NCI-H2081 treated with DMSO at 0.1 percent for 48 hours (cell line): Measurements from ENCODE around the gene EFNA5.
A peak's percentile ranks its signal among the peaks of the same experiment; 100 is the strongest.

ENCODE experiments used
- DNase-seq: peaks from one replicate; lab custom pipeline; 2025; lab: John Stamatoyannopoulos, UW

EFNA5 gene

DNA sequence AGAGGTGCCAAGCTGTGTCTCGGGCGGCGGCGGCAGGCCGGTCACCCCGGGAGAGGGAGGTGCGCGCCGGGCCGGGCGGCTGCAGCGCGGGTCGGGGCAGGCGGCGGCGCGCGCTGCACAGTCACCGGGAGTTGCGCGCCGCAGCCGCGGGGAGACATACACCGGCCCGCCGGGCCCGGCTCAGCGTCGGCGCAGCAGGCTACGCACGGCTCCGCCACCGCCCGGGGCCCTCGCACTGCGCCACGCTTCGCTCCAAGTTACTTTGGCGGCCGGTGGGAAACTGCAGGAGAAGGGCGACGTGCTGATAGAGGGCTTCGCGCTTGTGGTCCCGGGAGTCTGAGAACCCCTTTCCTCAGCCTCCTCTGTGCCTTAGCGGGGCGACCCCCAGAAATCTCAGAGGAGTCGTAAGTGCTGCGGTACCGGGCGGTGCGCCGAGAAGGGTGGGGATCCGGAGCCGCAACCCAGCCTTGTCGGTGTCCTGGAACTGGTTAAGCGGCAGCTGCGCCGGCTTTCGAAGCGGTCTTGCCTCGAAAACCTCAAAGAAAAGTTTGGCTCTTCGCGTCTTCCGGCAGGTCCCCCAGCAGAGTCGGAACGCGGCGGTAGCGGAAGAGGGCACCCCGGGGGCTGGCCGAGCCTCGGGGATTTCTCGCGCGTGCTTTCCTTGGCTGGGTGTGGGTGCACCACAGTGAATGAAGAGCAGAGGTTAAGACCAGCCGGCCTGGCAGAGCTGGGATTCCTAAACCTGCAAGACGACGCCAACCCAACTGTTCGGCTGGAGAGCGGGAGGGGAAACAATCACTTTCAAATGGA lies at the start of gene EFNA5:
TSS of gene EFNA5 (minus strand) at position 6 of the 810 bp plus-strand sequence.
- DNase-seq, result no peak

DNA sequence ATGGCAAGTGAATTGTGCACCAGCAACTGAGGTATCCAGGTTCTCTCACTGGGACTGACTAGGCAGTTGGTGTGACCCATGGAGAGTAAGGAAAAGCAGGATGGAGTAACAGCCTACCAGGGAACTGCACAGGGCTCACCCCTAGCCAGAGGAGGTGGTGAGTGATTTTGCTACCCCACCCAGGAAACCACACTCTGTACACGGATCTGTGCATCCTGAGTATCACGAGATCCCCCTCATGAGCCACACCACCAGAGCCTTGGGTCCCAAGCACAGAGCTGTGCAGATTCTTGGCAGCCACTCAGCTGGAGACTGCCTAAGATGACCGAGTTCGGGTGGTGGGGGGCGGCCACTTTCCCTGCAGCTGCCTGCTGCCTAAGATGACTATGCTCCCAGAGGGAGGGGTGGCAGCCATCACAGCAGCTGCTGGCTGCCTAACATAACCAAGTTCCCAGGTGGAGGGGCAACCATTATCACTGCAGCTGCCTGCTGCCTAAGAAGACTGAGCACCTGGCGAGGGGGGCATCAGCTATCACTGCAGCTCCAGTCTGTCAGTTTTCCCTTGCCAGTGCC lies 48.4 kb upstream of the EFNA5 start:
- no peak for DNase-seq

DNA sequence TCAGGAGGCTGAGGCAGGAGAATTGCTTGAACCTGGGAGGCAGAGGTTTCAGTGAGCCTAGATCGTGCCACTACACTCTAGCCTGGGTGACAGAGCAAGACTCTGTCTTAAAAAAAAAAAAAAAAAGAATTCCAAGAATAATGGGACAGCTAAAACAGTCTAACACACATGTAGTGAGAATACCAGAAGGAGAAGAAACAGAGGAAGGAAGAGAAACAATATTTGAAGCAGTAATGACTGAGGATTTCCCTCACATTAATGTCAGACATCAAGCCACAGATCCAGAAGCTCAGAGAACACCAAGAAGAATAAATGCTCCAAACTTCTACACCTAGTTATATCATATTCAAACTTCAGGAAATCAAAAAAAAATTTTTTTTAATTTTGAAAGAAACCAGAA lies 47.1 kb upstream of the EFNA5 start:
- DNase-seq, result no peak

DNA sequence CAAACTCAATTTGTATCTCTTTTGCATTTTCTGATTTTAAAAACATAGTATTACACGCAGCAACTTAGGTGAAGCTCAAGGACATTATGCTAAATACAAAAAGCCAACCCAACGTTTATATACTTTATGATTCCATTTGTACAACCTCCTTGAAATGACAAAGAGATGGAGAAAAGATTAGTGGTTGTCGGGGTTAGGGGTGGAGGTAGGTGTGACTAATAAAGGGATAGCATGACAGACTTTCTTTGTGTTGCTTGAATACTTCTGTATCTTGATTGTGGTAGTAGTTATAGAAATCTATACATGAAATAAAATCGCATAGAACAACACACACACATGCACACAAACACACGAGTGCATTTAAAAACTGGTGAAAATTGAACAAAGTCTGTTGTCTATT lies 42.5 kb upstream of the EFNA5 start:
- DNase-seq, result no peak

DNA sequence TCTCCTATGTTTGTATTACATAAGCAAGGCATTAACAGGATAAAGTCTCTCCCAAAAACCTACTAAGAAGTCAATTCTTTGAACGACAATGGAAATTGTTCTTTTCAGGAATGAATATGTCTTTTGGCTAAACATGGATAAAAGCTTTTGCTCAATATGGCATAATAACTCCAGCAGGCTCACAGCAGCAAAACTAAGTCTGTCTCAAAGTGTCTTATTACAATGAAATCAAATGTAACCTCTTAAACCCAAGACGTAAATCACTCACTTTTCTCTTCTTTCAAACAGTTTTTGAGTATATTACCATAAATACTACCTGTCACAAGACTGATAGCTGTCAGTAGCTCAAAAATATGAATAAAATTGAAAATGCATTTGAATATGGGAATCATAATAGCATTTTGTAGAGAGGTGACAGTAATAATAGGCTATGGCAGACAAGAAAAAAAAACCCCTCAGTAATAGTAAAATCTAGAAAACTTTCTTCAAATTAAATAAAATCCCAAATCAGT lies 41.7 kb upstream of the EFNA5 start:
- DNase-seq, result no peak

DNA sequence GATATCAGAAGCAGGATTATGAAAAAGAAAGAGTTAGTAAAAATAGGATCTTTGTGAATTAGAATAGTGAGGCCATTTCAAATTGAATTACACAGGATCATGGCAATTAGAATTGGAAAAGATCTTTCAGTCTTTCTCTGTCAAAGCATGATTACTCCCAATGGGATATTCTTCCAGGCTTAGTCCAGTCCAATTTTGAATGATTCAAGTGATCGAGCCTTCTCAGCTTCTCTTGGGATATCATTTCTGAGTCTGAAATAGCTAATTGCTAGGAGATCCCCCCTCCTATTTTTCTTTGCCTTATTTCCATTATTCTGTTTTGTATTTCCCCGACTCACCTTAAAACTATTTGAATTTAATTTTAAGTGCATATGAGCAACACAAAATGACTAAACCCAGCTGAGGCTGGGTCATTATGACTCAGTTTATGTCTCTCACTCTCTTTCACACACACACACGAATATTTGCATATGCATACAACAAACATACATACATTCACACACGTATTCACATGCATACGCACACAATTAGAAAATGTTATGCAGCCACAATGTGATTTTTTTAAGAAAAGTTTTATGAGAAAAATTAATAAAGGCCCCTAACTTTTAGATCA lies 34.8 kb upstream of the EFNA5 start:
- DNase-seq, result no peak

DNA sequence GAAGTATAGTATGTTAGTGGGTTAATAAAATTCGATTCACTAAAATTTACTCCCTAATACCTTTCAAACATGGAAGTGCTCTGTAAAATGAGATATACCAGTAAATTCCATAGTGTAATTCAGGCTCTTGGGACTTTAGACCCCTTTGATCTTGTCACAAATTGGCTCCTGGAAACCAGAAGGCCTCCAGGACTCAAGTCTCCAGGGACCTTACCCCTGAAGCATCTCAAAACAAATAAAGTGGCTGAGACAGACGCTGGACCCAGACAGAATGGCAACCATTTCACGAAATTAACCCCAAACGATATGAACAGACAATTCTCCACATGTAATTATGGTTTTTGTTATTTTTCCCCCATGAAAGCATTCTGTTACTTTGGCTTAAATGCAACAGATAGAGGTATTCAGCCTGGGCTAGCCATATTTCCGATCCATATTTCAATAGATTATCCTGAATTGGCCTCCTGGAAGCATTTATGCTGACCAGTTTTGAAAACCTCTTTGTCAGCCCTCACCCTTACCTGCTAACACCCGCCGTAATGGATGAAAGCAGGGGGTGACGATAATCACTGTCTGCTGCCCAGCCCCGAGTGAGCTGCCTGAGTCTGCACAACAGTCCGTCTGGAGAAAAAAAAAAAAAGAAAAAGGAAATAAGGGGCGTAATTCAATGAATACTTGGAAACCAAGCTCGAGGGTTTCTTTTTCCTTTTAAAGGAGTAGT lies 34.1 kb upstream of the EFNA5 start:
- no peak for DNase-seq

DNA sequence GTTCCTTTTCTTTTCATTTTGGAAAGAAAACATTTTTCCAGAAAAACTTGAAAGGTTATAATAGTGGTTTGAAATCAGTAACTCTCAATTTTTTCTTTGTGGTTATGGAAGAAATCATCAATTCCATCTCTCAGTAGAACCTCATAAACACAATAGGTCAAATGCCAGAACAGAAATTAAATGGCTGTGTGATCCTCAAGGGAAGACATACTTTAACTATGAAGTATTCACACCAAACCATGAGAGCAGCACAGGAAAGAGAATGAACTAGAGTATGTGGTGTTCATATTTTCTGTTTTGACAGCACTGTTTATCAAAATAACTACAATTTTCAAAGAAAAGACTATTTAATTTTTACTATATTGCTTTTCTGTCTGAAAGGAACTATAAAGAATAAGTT lies 29.7 kb upstream of the EFNA5 start:
- no peak for DNase-seq

DNA sequence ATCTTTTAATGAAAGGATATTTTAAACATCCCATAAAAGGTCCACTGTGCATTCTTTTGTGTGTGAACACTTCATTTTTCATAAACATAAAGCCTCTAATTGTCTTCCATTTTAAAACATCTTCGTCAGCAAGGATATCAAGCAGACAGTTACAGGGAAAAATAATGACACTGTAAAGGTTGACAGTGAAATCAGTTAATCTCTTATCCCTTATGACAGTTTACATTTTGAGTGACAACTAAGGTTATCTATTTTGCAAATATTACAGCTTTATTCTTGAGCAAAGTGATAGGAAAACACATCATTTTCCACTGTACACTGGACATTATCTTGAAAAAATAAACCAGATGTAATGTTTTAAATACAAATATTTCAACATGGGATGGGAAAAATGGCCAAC lies 28.7 kb upstream of the EFNA5 start:
- DNase-seq, result no peak

DNA sequence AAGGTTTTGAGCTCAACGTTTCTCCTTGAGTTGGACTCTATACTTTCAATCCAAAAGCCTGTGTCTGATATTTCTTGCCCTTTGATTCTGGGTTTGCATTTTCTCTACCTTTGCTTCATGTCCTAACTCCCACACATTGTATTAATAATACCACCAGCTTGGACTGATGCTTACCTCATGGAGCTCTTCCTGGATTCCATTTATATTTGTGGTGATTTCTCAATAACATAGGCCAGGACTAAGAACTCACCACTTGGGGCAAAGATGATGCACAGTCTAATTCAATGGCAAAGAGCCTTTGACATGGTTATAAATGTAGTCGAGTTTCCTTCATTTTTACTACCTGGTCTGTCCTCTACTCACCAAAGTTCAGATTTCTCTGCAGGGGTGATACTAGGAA lies 27.5 kb upstream of the EFNA5 start:
- DNase-seq, result no peak

DNA sequence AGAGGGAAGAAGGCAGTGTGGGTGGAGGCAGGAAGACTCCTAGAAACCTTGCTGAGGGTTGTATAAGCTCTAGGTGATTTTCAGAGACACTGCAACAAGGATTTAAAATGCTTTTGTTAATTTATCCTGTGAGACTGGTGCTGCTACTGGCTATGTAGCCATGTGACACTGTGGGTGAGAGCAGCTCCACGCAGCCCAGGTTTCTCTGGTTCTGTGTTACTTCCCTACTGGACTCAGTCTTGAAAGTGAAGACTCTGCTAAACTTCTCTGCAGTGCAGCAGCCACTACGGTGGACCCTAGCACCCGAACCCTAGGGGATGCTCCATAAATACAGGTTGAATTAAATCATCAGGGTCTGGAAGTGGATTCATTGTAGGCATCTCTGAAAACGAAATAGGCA lies 25.8 kb upstream of the EFNA5 start:
- no peak for DNase-seq

DNA sequence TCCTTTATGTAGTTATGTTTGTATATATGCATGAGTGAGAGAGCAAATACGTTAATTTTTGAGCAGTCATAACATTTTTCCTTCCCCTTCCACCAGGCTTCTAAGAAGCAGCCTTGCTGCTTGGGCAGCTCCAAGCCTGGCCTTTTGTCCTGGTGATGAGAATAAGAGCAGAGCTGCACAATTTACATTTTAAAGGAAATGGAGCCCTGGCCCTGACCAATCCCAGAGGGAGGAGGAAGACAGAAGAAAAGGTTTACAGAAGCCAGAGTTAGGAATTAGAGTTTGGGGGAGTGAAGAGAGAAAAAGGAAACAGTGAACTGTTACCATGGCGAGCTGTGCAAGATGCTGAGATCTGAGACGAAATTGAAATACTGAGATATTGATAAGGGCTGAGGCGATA lies 25.3 kb upstream of the EFNA5 start:
- DNase-seq, result no peak

DNA sequence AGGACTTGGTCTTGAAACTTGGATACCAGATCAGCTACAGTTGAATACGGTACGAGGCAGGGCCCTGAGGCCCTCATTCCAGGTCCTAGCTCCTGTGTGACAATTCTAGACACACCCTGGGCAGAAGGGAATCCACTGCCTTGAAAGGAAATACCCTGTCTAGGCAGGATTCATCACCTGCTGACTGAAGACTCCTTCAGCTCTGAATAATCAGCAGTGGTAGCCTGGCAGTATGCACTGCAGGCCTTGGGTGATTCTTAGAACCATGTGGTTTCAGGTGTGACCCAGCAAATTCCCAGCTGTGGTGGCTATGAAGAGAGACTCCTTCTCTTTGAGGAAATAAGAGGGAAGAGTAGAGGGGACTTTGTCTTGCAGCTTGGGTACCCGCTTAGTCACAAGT lies 17.2 kb upstream of the EFNA5 start:
- no peak for DNase-seq

DNA sequence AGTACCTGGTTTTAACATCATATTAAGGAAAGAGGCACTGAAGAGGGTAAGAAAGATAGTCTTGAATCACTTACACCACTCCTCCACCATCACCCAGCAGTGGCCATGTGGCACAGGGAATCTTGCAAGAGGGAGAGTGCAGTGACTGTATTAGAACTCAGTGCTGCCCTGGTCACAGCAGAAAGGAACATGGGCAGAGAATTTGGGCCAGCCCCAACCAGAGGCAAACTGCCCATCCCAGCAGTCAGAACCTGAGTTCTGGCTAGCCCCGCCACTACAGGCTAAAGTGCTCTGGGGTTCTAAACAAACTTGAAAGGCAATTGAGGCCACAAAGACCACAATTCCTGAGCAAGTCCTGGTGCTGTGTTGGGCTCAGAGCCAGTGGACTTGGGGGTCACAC lies 16.7 kb upstream of the EFNA5 start:
- no peak for DNase-seq

DNA sequence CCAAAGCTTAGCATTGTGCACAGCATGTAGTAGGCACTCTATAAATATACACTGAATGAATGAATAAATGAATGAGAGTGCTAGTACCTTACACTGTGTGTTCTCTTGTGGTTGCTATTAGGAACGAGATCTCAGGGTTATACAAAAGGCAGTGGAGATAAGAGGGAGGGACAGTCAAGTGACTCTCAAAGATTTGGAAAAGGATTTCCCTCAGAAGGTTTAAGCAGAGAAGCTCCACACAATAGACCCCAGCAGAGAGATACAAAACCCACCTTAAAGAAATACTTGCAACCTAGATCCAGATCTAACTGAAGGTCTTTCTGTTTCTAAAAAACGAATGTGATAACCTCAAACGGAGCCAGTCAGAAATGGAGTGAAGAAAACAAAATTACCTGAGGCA lies 11.8 kb upstream of the EFNA5 start:
- DNase-seq, result no peak

DNA sequence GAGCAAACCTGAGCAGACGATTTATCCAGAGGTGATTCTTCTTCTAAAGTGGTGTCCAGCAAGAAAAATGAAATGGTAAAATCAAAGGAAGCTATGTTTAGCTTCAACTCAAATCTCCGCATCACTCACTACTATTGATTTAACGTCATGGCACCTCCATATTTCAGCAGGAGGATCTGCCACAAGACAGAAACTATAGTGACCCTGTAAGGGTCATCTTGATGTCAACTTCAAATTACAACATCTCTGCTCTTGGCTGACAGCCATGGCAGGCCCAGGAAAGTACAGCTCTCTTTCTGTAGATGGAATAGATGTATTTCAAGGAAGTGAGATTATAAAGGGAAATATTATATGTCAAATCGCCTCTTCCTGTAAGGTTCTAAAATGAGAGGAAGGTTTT lies 10.1 kb upstream of the EFNA5 start:
- no peak for DNase-seq

DNA sequence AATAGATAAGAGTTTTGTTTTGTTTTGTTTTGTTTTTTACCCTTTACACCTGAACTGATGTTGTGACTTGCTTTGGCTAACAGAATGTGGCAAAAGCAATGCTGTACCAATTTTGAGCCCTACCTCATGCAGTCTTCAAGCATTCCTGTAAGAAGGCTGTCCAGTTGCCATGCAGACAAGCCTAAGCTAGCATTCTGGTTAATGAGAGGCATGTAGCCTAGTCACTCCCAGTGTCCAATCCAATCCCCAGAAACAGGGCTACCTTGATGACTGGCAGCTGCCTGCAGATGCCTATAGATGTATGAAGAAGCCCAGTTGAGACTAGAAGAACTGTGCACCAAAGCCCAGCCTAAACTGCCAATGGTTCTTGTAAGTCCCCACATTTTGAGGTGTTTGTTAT lies 9.4 kb upstream of the EFNA5 start:
- DNase-seq, result no peak

DNA sequence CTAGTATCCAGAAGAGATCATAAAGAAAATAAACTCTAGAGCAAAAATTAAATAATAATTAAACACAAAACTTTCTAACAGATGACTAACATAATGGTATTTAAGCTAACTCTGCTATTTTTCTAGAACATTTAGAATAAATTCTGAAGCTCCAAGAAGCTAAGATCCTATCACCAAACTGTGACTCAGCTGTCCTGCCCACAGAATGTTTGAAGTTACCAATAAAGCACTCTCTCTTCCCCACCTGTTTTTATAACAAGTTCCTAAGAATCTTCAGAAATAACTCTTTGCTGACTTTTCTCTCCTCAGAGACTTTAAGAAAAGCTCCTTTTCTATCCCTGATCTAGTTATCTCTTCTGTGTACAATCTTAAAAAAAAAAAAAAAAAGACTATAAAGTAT lies 6.0 kb upstream of the EFNA5 start:
- DNase-seq, result no peak

DNA sequence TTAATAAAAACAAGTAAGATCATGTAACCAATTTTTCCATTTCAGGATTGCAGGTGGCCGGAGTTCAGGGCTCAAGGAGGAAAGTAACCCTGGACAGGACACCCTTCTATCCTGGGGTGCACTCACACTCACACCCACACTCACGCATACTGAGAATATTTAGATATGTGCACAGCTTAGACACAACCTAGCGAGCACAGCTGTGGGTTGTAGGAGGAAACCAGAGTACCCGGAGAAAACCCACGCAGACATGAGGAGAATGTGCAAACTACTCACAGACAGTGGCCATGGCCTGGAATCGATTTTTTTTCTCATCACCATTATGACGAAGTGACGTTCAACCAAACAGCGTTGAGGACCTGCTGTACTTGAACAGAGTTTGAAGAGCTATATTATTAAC lies 4.5 kb upstream of the EFNA5 start:
- DNase-seq, result no peak

DNA sequence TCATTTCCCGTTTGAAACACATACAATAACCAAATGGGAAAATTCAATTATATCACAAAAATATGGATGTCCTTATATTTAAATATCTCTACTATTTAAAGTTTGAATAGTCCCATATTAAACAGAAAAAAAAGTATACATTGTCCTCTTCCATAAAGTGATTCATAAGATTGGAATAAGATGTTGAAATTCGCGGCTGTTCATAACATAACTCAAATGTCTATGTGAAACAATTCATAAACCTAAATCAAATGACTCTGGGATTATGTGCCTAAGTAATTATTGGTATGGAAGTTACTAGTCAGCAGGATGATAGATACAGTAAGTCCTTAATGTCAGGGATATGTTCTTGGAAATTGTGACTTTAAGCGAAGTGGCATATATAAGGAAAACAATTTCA lies 3.9 kb upstream of the EFNA5 start:
- DNase-seq, result no peak

DNA sequence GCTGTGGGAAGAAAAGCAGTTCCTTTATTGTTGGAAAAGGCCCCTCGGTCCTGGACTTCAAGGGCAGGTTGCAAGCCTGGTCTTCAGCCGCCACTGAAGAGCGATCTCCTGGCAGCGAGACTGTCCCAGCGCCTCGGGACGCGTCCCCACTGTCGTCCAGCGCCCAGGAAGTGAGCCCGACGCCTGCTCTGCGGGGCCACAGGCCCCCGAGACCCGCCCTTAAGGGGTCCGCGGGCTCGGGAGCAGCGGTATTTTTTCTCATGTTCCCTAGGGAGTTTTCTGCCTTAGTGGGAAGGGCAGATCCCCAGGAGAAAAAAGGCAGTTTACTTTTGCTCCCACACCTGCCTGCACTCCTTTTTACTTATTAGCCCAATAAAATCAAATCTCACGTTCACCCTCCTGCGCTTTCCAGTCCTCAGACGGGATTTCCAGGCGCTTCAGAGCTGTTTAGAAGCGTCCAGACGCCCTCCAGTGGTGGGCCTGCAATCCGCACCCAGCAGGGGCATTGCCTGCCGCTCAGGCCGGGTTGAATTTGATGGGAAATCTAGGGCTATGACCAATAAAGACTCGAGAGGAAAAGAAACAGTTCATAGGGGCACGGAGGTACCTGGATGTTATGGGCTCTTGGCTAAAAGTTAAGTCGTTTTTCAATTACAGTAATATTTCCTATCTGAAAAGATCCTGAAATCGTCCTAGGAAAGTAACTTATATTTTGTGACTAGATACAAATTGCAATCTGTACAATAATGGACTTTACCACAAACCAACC lies 2.8 kb upstream of the EFNA5 start:
- DNase-seq, result peak; percentile 49

DNA sequence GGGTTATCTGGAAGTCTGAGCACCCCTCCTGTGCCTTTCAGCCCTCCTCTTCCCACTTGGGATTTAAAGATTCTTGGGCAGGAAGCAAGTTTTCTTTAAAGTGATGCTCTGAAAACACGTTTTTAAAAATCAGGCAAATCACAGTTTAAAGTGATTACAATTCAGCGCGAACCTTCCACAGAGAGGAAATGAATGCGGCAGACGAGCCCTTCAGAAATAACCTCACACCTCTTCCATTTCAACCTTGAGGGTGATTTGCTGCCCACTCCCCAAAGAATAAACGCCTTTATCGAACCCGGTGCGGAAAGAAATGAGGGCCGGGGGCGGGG lies 2.3 kb upstream of the EFNA5 start:
- no peak for DNase-seq
